ENCODE data around the gene AMN1.
"Not testable (repeated sequence)": the region's sequence is repeated elsewhere in the genome, so short reads cannot be mapped to it uniquely, and the experiment has no call there.

DNA sequence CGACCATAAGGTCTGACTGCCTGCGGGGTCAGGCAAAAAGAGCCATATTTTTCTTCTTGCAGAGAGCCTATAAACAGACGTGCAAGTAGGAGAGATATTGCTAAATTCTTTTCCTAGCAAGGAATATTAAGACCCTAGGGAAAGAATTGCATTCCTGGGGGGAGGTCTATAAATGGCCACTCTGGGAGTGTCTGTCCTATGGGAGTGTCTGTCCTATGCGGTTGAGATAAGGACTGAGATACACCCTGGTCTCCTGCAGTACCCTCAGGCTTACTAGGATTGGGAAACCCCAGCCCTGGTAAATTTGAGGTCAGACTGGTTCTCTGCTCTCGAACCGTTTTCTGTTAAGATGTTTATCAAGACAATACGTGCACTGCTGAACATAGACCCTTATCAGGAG lies 20.7 kb downstream of the AMN1 start:
- TF ChIP-seq CTCF (IDR thresholded peaks at IDR 0.05; ENCODE audit: insufficient read depth, low read depth, low read length); EZH2 (IDR thresholded peaks at IDR 0.05; ENCODE audit: insufficient read depth, low read length): not testable (repeated sequence)
